Measurements from ENCODE around the gene PSMD14. TPM values are rescaled to one million over a fixed set of nuclear protein-coding genes. Genes with fewer than 3 reads are reported as not detected.

The PSMD14 gene
- total and polyA plus RNA-seq, 2 of the 13 experiments (the other 11 are each of a cell fraction or from before 2014, with no cell fraction given): 60.6 to 149 TPM

DNA sequence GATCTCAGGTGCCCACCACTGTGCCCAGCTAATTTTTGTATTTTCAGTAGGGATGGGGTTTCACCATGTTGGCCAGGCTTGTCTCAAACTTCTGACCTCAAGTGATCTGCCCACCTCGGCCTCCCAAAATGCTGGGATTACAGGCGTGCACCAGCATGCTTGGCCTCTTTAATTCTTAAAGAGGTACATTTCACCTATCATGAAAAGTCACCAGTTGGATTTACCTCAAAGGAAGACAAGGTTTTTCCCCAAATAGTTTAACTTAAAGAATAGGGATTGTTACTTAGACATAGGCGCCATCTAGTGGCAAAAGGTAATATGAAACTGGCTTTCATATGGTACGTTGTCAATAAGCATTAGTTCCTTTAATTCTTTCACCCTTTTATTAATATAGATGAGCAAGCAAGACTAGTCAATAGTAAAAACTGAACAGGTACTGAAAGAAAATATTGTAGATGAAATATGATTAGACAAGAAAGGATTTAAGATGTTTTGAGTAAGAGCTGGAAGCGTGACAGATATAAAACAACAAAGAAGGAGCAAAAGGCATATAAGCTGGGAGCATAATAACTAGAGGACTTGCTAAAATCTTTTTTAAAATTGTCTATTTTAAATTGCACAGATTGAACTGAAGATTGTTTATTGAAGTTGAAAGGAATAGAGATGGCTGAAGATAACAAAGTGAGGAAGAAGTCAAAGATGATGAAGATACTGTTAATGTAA is 35.0 kb upstream of the PSMD14 start (continued):
- TF ChIP-seq HOXA5 (CRISPR knock-in tag; IDR thresholded peaks at IDR 0.05) (no peak), RBFOX2 (IDR thresholded peaks at IDR 0.05; ENCODE audit: low read depth, low read length) (no peak), PTBP1 (IDR thresholded peaks at IDR 0.05; ENCODE audit: low read depth, low read length, poor library complexity, severe bottlenecking) (no peak), ZNF343 (CRISPR knock-in tag; IDR thresholded peaks at IDR 0.05) (no peak), ZNF891 (CRISPR knock-in tag; IDR thresholded peaks at IDR 0.05) (no peak), KLF16 (CRISPR knock-in tag; IDR thresholded peaks at IDR 0.05) (peak in 1 of 2 experiments; percentile 31; a peak in 1 of 4 replicates), ZNF337 (CRISPR knock-in tag; IDR thresholded peaks at IDR 0.05; ENCODE audit: borderline replicate concordance, low read depth) (no peak), MED1 (CRISPR knock-in tag; IDR thresholded peaks at IDR 0.05) (no peak), RAD21 (CRISPR knock-in tag; IDR thresholded peaks at IDR 0.05) (peak; percentile 67; the same call in 1 of the 2 replicates), TGIF2 (CRISPR knock-in tag; IDR thresholded peaks at IDR 0.05) (no peak), NCOA5 (CRISPR knock-in tag; IDR thresholded peaks at IDR 0.05) (no peak), RNF2 (conservative IDR thresholded peaks at IDR 0.05; ENCODE audit: low read depth) (no peak), KDM3A (CRISPR knock-in tag; IDR thresholded peaks at IDR 0.05; ENCODE audit: low read depth) (0 out of 2 replicates have a peak, but pooled peaks have one; percentile 25), ZNF577 (CRISPR knock-in tag; IDR thresholded peaks at IDR 0.05; ENCODE audit: borderline replicate concordance, low read depth) (no peak), ZNF34 (CRISPR knock-in tag; IDR thresholded peaks at IDR 0.05; ENCODE audit: borderline replicate concordance) (no peak), ZNF264 (CRISPR knock-in tag; IDR thresholded peaks at IDR 0.05) (no peak), ZNF629 (CRISPR knock-in tag; conservative IDR thresholded peaks at IDR 0.05) (no peak), ZNF263 (CRISPR knock-in tag; IDR thresholded peaks at IDR 0.05) (no peak), MEF2D (CRISPR knock-in tag; IDR thresholded peaks at IDR 0.05) (no peak), FOXA3 (CRISPR knock-in tag; IDR thresholded peaks at IDR 0.05) (peak; percentile 78)
- TF ChIP-seq, protein P1, sequence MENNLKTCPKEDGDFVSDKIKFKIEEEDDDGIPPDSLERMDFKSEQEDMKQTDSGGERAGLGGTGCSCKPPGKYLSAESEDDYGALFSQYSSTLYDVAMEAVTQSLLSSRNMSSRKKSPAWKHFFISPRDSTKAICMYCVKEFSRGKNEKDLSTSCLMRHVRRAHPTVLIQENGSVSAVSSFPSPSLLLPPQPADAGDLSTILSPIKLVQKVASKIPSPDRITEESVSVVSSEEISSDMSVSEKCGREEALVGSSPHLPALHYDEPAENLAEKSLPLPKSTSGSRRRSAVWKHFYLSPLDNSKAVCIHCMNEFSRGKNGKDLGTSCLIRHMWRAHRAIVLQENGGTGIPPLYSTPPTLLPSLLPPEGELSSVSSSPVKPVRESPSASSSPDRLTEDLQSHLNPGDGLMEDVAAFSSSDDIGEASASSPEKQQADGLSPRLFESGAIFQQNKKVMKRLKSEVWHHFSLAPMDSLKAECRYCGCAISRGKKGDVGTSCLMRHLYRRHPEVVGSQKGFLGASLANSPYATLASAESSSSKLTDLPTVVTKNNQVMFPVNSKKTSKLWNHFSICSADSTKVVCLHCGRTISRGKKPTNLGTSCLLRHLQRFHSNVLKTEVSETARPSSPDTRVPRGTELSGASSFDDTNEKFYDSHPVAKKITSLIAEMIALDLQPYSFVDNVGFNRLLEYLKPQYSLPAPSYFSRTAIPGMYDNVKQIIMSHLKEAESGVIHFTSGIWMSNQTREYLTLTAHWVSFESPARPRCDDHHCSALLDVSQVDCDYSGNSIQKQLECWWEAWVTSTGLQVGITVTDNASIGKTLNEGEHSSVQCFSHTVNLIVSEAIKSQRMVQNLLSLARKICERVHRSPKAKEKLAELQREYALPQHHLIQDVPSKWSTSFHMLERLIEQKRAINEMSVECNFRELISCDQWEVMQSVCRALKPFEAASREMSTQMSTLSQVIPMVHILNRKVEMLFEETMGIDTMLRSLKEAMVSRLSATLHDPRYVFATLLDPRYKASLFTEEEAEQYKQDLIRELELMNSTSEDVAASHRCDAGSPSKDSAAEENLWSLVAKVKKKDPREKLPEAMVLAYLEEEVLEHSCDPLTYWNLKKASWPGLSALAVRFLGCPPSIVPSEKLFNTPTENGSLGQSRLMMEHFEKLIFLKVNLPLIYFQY (CRISPR knock-in tag; IDR thresholded peaks at IDR 0.05; ENCODE audit: borderline replicate concordance): no peak
- TF ChIP-seq, protein P2, sequence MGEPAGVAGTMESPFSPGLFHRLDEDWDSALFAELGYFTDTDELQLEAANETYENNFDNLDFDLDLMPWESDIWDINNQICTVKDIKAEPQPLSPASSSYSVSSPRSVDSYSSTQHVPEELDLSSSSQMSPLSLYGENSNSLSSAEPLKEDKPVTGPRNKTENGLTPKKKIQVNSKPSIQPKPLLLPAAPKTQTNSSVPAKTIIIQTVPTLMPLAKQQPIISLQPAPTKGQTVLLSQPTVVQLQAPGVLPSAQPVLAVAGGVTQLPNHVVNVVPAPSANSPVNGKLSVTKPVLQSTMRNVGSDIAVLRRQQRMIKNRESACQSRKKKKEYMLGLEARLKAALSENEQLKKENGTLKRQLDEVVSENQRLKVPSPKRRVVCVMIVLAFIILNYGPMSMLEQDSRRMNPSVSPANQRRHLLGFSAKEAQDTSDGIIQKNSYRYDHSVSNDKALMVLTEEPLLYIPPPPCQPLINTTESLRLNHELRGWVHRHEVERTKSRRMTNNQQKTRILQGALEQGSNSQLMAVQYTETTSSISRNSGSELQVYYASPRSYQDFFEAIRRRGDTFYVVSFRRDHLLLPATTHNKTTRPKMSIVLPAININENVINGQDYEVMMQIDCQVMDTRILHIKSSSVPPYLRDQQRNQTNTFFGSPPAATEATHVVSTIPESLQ (CRISPR knock-in tag; conservative IDR thresholded peaks at IDR 0.05): no peak
- TF ChIP-seq, protein P3, sequence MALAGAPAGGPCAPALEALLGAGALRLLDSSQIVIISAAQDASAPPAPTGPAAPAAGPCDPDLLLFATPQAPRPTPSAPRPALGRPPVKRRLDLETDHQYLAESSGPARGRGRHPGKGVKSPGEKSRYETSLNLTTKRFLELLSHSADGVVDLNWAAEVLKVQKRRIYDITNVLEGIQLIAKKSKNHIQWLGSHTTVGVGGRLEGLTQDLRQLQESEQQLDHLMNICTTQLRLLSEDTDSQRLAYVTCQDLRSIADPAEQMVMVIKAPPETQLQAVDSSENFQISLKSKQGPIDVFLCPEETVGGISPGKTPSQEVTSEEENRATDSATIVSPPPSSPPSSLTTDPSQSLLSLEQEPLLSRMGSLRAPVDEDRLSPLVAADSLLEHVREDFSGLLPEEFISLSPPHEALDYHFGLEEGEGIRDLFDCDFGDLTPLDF (CRISPR knock-in tag; IDR thresholded peaks at IDR 0.05): no peak
- TF ChIP-seq, protein P4, sequence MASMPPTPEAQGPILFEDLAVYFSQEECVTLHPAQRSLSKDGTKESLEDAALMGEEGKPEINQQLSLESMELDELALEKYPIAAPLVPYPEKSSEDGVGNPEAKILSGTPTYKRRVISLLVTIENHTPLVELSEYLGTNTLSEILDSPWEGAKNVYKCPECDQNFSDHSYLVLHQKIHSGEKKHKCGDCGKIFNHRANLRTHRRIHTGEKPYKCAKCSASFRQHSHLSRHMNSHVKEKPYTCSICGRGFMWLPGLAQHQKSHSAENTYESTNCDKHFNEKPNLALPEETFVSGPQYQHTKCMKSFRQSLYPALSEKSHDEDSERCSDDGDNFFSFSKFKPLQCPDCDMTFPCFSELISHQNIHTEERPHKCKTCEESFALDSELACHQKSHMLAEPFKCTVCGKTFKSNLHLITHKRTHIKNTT (CRISPR knock-in tag; IDR thresholded peaks at IDR 0.05): no peak

Data from HepG2 (cell line).